Fibroblast of skin of right quadriceps (primary cell): Measurements from ENCODE around the gene PDE11A.
"Not testable (repeated sequence)": the region's sequence is repeated elsewhere in the genome, so short reads cannot be mapped to it uniquely, and the experiment has no call there.

Experiments used
- DNase-seq: peaks from one replicate; pipeline ENCODE4 v3.0.0-alpha.2; 2013

PDE11A gene

GRCh38 chr2:178072383-178073301 is at the start of gene PDE11A:
TSS of gene PDE11A (minus strand) at chr2:178072777. CDS start at chr2:178072437, 340 bp downstream.
- peak; percentile 75 for DNase-seq

GRCh38 chr2:178119179-178119922 is 46.8 kb upstream of the PDE11A start:
- no peak for DNase-seq

- no peak for DNase-seq
These were observed 45.1 kb upstream of the PDE11A start for GRCh38 chr2:178117725-178118124.

GRCh38 chr2:178115271-178115670 is 42.7 kb upstream of the PDE11A start:
- DNase-seq: no peak

GRCh38 chr2:178114462-178114861 is 41.9 kb upstream of the PDE11A start:
- DNase-seq: no peak

- peak; percentile 90 for DNase-seq
These were observed 39.9 kb upstream of the PDE11A start, which contains the start of gene RBM45 for GRCh38 chr2:178112202-178113152. TSS of gene RBM45 (plus strand) at chr2:178112437. CDS start at chr2:178112547, 110 bp downstream.

GRCh38 chr2:178111743-178112142 is 39.2 kb upstream of the PDE11A start:
- no peak for DNase-seq

- no peak for DNase-seq
These were observed 38.1 kb upstream of the PDE11A start for GRCh38 chr2:178110681-178111080.

GRCh38 chr2:178109813-178110212 is 37.2 kb upstream of the PDE11A start:
- peak; percentile 28 for DNase-seq

- no peak for DNase-seq
These were observed 35.6 kb upstream of the PDE11A start for GRCh38 chr2:178108176-178108575.

GRCh38 chr2:178106053-178106452 is 33.5 kb upstream of the PDE11A start:
- no peak for DNase-seq

- DNase-seq: no peak
These were observed 33.0 kb upstream of the PDE11A start for GRCh38 chr2:178105566-178105965.

GRCh38 chr2:178101321-178102079 is 28.9 kb upstream of the PDE11A start:
- peak; percentile 2 for DNase-seq

- DNase-seq: no peak
These were observed 20.9 kb upstream of the PDE11A start for GRCh38 chr2:178093471-178093870.

GRCh38 chr2:178088774-178089270 is 16.2 kb upstream of the PDE11A start:
- no peak for DNase-seq

GRCh38 chr2:178084273-178084672 is 11.7 kb upstream of the PDE11A start:
- no peak for DNase-seq

- DNase-seq: no peak
These were observed 9.9 kb upstream of the PDE11A start for GRCh38 chr2:178082408-178083045.

GRCh38 chr2:178079279-178079678 is 6.7 kb upstream of the PDE11A start:
- DNase-seq: not testable (repeated sequence)

- no peak for DNase-seq
These were observed 3.6 kb upstream of the PDE11A start for GRCh38 chr2:178076130-178076529.

- peak; percentile 16 for DNase-seq
These were observed 2.4 kb upstream of the PDE11A start for GRCh38 chr2:178075006-178075326.
